HG02642 (cell line): ENCODE results near the gene NCOA7.

Source experiments
- ATAC-seq: cut with Tn5 transposase; IDR thresholded peaks from one replicate; pipeline ENCODE4 v1.9.1; 2021; ENCODE audit warnings: mild to moderate bottlenecking; ENCODE audit not compliant: unreplicated experiment, poor library complexity

NCOA7 gene

GRCh38 chr6:125859727-125860126, 69.0 kb downstream of the NCOA7 start:
- ATAC-seq: no peak

GRCh38 chr6:125863023-125863422, 72.3 kb downstream of the NCOA7 start:
- no peak for ATAC-seq

GRCh38 chr6:125865015-125865414, 74.3 kb downstream of the NCOA7 start:
- ATAC-seq: no peak

GRCh38 chr6:125866433-125866832, 75.7 kb downstream of the NCOA7 start:
- no peak for ATAC-seq

- no peak for ATAC-seq
Observed at GRCh38 chr6:125867483-125867942, 76.8 kb downstream of the NCOA7 start.

GRCh38 chr6:125868252-125868651, 77.5 kb downstream of the NCOA7 start:
- ATAC-seq: no peak

- ATAC-seq: no peak
Observed at GRCh38 chr6:125868678-125869395, 78.1 kb downstream of the NCOA7 start.

- ATAC-seq: no peak
Observed at GRCh38 chr6:125869427-125869826, 78.7 kb downstream of the NCOA7 start.

- ATAC-seq: no peak
Observed at GRCh38 chr6:125871365-125871764, 80.6 kb downstream of the NCOA7 start.

GRCh38 chr6:125872259-125872921, 81.6 kb downstream of the NCOA7 start:
- ATAC-seq: no peak

- no peak for ATAC-seq
Observed at GRCh38 chr6:125882243-125882642, 91.5 kb downstream of the NCOA7 start.

GRCh38 chr6:125884634-125885371, 94.0 kb downstream of the NCOA7 start:
- ATAC-seq: no peak

GRCh38 chr6:125886021-125886420, 95.3 kb downstream of the NCOA7 start:
- ATAC-seq: no peak

GRCh38 chr6:125886914-125887313, 96.2 kb downstream of the NCOA7 start:
- no peak for ATAC-seq

GRCh38 chr6:125887372-125887771, 96.6 kb downstream of the NCOA7 start:
- no peak for ATAC-seq

- ATAC-seq: no peak
Observed at GRCh38 chr6:125888989-125889656, 98.4 kb downstream of the NCOA7 start.

GRCh38 chr6:125899726-125900182, 109.0 kb downstream of the NCOA7 start:
- ATAC-seq: no peak

GRCh38 chr6:125904871-125905270, 114.1 kb downstream of the NCOA7 start:
- ATAC-seq: peak; percentile 82

- ATAC-seq: no peak
Observed at GRCh38 chr6:125906158-125906998, 115.6 kb downstream of the NCOA7 start.

GRCh38 chr6:125910527-125910926, 119.8 kb downstream of the NCOA7 start:
- ATAC-seq: peak; percentile 98
